ENCODE data around the gene P2RY2.

- TF ChIP-seq POLR2A (IDR thresholded peaks at IDR 0.05; ENCODE audit: low read depth, low read length) (no peak), TAF1 (IDR thresholded peaks at IDR 0.05; ENCODE audit: low read depth, low read length) (no peak), POU2F2 (IDR thresholded peaks at IDR 0.05; ENCODE audit: low read depth, low read length) (no peak)
These were observed 17.2 kb downstream of the P2RY2 start for GRCh38 chr11:73235236-73235786.
